Fibroblast of mammary gland (primary cell): ENCODE results near the gene SLC9A1.

Experiments
- DNase-seq: peaks from one replicate; pipeline ENCODE4 v3.0.0-alpha.2; 2010; ENCODE audit warnings: low read depth
- H3K4me3 ChIP-seq: 2 replicates; pipeline ENCODE4 v1.5.1; 2011; ENCODE audit warnings: low read depth, mild to moderate bottlenecking, low read length, moderate library complexity; ENCODE audit not compliant: control insufficient read depth
- TF ChIP-seq, protein P1 (sequence below): conservative IDR thresholded peaks from 2 replicates; pipeline ENCODE4 v1.5.1; 2011; ENCODE audit warnings: low read depth, low read length, inconsistent platforms; ENCODE audit not compliant: control insufficient read depth, insufficient read depth

SLC9A1 gene

GRCh38 chr1:27118440-27118689, 36.6 kb downstream of the SLC9A1 start:
- no peak for DNase-seq
- TF ChIP-seq, protein P1, sequence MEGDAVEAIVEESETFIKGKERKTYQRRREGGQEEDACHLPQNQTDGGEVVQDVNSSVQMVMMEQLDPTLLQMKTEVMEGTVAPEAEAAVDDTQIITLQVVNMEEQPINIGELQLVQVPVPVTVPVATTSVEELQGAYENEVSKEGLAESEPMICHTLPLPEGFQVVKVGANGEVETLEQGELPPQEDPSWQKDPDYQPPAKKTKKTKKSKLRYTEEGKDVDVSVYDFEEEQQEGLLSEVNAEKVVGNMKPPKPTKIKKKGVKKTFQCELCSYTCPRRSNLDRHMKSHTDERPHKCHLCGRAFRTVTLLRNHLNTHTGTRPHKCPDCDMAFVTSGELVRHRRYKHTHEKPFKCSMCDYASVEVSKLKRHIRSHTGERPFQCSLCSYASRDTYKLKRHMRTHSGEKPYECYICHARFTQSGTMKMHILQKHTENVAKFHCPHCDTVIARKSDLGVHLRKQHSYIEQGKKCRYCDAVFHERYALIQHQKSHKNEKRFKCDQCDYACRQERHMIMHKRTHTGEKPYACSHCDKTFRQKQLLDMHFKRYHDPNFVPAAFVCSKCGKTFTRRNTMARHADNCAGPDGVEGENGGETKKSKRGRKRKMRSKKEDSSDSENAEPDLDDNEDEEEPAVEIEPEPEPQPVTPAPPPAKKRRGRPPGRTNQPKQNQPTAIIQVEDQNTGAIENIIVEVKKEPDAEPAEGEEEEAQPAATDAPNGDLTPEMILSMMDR, result no peak

GRCh38 chr1:27117733-27118439, 37.0 kb downstream of the SLC9A1 start:
- peak; percentile 49 for DNase-seq
- H3K4me3 ChIP-seq, result no peak overlapping the region
- TF ChIP-seq, protein P1, result no peak

More at GRCh38 chr1:27118440-27118689, 36.6 kb downstream of the SLC9A1 start:
- H3K4me3 ChIP-seq, result no peak overlapping the region

DNA sequence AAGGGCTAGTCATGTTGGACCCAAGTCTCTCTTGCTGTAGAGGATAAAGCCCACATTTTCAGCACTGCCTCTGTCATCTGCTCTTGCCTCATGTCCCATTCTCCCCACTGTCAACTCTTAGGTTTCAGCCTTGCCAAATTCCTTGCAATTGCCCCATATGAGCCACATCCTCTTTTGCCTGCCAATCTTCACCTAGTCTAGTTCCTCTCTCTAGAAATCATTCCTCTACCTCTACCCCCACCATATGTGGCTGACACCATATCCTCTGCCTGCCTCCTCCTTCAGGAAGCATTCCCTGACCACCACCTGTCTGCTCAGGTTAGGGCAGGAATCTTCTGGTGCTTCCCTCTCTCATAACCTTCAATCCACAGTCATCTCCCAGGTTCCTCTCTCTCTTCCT, 38.2 kb downstream of the SLC9A1 start:
- TF ChIP-seq, protein P1, result no peak
- peak; percentile 35 for DNase-seq
- no peak overlapping the region for H3K4me3 ChIP-seq

- DNase-seq, result no peak
- no peak overlapping the region for H3K4me3 ChIP-seq
- TF ChIP-seq, protein P1, result no peak
Measured at GRCh38 chr1:27116232-27116631, 38.7 kb downstream of the SLC9A1 start.

GRCh38 chr1:27114546-27114945, 40.4 kb downstream of the SLC9A1 start:
- H3K4me3 ChIP-seq, result no peak overlapping the region
- no peak for DNase-seq
- TF ChIP-seq, protein P1, result no peak

GRCh38 chr1:27113861-27114260, 41.1 kb downstream of the SLC9A1 start:
- TF ChIP-seq, protein P1, result no peak
- no peak for DNase-seq
- no peak overlapping the region for H3K4me3 ChIP-seq
